GM18861 (cell line): ENCODE results near the gene ETV2.
"Not testable (repeated sequence)": the region's sequence is repeated elsewhere in the genome, so short reads cannot be mapped to it uniquely, and the experiment has no call there.

Source experiments
- ATAC-seq: cut with Tn5 transposase; IDR thresholded peaks from one replicate; pipeline ENCODE4 v1.9.1; 2021; ENCODE audit not compliant: unreplicated experiment

ETV2 gene

GRCh38 chr19:35656700-35657099 lies 15.2 kb downstream of the ETV2 start:
- ATAC-seq: no peak

GRCh38 chr19:35657904-35658700 lies 16.6 kb downstream of the ETV2 start:
- ATAC-seq: no peak

DNA sequence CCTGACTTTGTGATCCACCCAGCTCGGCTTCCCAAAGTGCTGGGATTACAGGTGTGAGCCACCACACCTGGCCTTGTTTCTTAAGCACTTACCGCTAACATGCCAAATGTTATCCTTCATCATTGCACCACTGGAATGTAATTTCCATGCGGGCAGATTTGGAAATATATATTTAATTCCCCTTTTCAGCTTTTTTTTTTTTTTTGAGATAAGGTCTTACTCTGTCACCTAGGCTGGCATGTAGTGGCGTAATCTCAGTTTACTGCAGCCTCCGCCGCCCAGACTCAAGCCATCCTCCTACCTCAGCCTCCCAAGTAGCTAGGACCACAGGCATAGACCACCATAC lies 20.4 kb downstream of the ETV2 start:
- no peak for ATAC-seq

DNA sequence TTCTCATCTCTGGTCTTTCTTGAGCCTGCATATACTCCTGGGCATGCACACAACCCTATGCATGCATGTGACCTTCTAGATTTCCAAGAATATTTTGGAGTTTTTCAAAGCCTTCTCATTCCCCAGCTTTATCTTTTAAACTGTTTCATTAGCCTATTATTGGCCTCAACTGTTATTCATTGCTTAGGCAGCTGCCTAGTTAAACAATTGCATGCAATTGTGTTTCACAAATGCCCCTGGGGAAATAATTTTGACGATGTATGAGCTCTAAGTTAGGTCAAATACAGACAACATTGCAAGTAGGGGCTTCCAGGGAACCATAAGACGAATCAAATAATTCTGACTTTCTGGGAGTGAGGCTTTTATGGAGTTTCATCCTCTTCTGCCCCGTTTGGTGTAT lies 22.4 kb downstream of the ETV2 start:
- ATAC-seq: no peak

DNA sequence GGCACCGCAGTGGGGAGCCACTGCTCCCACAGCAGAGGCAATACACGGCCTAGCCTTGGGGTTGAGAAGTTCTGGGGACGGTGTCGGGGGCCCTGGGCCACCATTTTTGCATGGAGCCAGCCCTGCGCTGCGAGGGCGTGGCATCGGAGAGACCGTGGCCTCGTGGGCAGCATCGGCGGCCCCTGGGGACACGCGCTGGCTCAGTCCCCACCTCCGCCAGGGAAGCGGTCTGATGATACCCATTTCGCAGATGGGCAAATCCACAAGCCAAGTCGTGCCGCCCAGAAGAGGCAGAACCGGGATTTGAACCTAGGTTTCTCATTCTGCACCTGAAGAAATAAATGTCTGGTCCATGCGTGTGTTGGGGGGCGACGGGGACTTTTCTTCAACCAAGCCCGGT lies 23.6 kb downstream of the ETV2 start:
- no peak for ATAC-seq

DNA sequence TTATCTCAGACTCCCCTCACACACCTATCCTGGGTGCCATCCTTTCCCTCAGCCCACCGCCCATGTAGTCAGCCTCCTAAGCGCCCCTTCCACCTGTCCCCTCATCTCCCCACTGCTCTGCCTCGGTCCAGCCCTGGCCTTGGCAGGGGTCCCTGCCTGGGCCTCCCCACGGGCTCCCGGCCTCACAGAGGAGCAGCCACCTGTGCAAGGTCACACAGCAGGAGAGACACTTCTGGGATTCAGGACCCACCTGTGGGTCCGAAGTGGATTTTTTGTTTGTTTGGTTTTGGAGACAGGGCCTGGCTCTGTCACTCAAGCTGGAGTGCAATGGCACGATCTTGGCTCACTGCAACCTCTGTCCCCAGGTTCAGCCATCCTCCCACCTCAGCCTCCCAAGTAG lies 24.1 kb downstream of the ETV2 start:
- ATAC-seq: no peak

- ATAC-seq: no peak
Observed at GRCh38 chr19:35666251-35666913, 24.8 kb downstream of the ETV2 start, which contains the start of gene UPK1A. Gene UPK1A, plus strand, starts transcription at chr19:35666517. Its CDS starts 296 bp downstream, at chr19:35666813.

- ATAC-seq: no peak
Observed at GRCh38 chr19:35669566-35669965, 28.0 kb downstream of the ETV2 start.

GRCh38 chr19:35669974-35670373 lies 28.4 kb downstream of the ETV2 start:
- ATAC-seq: no peak

DNA sequence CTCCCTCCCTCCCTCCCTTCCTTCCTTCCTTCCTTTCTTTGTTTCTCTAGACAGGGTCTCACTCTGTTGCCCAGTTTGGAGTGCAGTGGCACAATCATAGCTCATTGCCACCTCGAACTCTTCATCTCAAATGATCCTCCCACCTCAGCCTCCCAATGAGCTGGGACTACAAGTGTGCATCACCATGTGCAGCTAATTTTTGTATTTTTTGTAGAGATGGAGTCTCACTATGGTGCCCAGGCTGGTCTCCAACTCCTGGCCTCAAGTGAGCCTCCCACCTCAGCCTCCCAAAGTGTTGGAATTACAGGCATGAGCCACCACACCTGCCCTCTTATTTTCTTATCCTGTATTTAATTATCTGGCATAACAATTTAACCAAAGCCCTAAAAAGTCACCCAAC lies 29.1 kb downstream of the ETV2 start:
- ATAC-seq: no peak

- no peak for ATAC-seq
Observed at GRCh38 chr19:35671818-35672217, 30.3 kb downstream of the ETV2 start.

DNA sequence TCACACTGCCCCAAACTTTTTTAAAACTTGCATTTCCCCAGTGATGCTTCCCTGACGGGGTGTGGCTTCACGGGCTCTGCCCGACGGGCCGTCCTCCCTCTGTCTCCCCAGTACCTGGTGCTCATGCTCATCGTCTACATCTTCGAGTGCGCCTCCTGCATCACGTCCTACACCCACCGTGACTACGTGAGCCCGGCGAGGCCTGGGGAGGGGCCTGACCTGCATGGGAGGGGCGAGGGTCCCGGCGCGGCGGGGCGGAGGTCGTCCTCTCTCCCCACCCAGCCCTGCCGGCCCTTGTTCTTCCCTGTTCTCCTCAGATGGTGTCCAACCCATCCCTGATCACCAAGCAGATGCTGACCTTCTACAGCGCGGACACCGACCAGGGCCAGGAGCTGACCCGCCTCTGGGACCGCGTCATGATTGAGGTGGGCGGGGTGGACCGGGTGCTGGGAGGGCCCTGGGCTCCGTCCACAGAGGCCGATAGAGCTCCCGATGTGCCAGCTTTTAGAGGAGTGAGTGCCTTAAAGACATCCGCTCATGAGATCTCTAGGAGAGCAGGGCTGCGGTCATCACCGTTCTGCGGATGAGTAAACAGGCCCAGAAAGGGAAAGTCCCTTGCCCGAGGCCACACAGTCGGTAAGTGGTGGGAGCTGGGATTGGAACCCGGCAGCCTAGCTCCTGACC lies 31.7 kb downstream of the ETV2 start:
- ATAC-seq: no peak

- no peak for ATAC-seq
Observed at GRCh38 chr19:35675589-35676140, 34.1 kb downstream of the ETV2 start.

- ATAC-seq: no peak
Observed at GRCh38 chr19:35689836-35690235, 48.3 kb downstream of the ETV2 start.

GRCh38 chr19:35691106-35691505 lies 49.6 kb downstream of the ETV2 start:
- ATAC-seq: not testable (repeated sequence)

DNA sequence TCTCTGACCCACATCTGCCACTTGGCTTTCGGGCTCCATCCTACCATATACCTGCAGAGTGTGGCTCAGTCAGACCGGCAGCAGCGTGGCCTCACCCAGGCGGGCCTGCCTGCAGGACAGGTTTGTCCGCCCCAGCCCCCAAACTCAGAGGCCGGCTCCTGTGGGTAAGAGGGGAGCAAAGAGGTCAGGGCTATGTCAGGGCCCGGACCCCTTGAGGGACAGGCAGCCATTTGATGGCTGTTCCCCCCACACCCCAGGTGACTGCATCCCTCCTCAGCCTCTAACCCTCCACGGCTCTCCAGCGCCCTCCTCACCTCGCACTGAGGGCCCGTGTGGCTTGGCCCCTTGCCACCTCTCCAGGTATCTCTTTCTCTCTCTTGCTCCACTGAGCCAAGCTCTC lies 50.5 kb downstream of the ETV2 start:
- no peak for ATAC-seq

- no peak for ATAC-seq
Observed at GRCh38 chr19:35693422-35693821, 51.9 kb downstream of the ETV2 start.

DNA sequence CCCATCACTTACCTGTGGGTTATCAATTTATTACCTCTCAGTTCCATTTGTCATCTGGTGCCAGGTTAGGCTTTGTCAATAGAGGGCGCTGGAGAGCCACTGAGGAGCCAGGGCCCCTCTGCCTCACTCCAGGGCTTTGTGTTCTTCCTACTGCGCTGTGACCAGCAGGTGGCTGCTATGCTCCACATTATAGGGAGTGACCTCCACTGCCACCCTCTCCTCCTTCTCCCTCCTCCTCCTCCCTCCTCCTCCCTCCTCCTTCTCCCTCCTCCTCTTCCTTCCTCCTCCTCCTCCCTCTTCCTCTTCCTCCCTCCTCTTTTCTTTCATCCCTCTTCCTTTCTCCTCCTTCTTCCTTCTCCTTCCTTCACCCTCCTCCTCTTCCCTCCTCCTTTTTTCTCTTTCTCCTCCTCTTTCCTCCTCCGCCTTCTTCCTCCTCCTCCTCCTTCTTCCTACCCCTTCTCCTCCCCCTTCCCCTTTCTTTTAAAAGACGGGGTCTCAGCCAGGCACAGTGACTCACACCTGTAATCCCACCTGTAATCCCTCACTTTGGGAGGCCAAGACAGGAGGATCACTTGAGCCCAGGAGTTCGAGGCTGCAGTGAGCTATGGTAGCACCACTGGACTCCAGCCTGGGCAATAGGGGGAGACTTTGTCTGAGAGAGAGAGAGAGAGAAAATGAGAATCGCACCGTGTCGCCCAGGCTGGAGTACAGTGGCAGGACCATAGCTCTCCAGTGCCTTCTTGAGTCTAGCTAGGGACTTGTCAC lies 52.5 kb downstream of the ETV2 start:
- peak; percentile 69 for ATAC-seq
